Measurements from ENCODE around the gene BMPR1A. TPM values are rescaled to one million over a fixed set of nuclear protein-coding genes. Genes with fewer than 3 reads are reported as not detected.

The BMPR1A gene
- total RNA-seq, 1 experiment from 2014 or later, result 42.6 TPM

DNA sequence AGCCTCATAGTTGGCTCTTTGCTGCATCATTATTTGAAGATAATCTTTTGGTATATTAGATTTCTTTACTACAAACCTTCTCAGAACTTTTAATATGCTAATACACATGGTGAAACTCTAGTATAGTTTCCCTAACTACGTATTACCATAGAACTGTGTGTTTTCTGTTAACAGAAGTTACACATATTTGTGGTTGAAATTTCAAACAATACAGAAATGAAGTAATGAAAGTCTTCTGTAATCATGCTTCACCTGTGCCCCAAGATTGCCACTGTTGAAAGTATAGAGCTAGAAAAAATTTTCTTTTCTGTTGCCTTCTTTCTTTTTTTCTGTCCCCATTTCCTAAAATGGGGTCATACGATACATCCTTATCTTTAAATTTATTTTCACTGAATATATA lies 9.1 kb downstream of the BMPR1A start:
- Histone ChIP-seq H4K20me1 (ENCODE audit: insufficient read depth) (no peaks in the 10 kb centered on the region; the same call in 1 of the 2 replicates), H3K27ac (ENCODE audit: low read depth, low read length) (no peak overlapping the region), H3K9me3 (ENCODE audit: control insufficient read depth in 1 of 2, insufficient read depth in 1 of 2, low read depth in 1 of 2, low read length in 2 of 2) (no peaks in the 10 kb centered on the region), H3K4me1 (ENCODE audit: control insufficient read depth in 1 of 2, insufficient read depth in 2 of 2, low read length in 2 of 2) (peaks cover 2 to 6% of the 10 kb centered on the region in 2 experiments; a peak in 2 of 4 replicates), H3K36me3 (ENCODE audit: control insufficient read depth in 1 of 2, insufficient read depth in 2 of 2, low read length in 2 of 2) (no peaks in the 10 kb centered on the region), H3K79me2 (ENCODE audit: insufficient read depth, low read length) (peaks cover 96% of the 10 kb centered on the region), H3K9me2 (ENCODE audit: insufficient read depth) (no peaks in the 10 kb centered on the region), H3K4me2 (ENCODE audit: low read length) (no peak overlapping the region), H3K9ac (ENCODE audit: low read length) (no peak overlapping the region), H2AFZ (ENCODE audit: low read depth, low read length, poor library complexity, severe bottlenecking) (no peak overlapping the region), H3K4me3 (replicated peaks in 1 of 2; ENCODE audit: low read depth in 1 of 2, low read length in 2 of 2) (no peak overlapping the region), H3K27me3 (ENCODE audit: insufficient read depth, low read length) (no peaks in the 10 kb centered on the region)
- ChIA-PET CTCF (no interaction called here), POLR2A (no interaction called here), RAD21 (ENCODE audit: low non-redundant PET in 1 of 2, low total read pairs in 2 of 2, uncharacterized antibody in 2 of 2, unreplicated experiment in 2 of 2) (interaction anchor here in 1 of 2 experiments (0.7 kb wide), 1 partner anchor 202 kb away, joined by 7 read pairs; no protein-coding TSS in a partner anchor)
- BruUV-seq (replicated peaks), result no TSS peak
- intact Hi-C loops (cut with micrococcal nuclease), result no loop called here
- no peak for ATAC-seq
- no peak for DNase-seq (ENCODE audit: low read depth, low spot score)
- TF ChIP-seq RAD21 (IDR thresholded peaks at IDR 0.05; ENCODE audit: low read depth) (no peak), POLR2AphosphoS5 (IDR thresholded peaks at IDR 0.05; ENCODE audit: low read depth, low read length) (no peak), YY1 (IDR thresholded peaks at IDR 0.05; ENCODE audit: extremely low read depth, insufficient replicate concordance, low read depth, low read length) (no peak), SRF (IDR thresholded peaks at IDR 0.05; ENCODE audit: low read depth) (no peak), ELF1 (IDR thresholded peaks at IDR 0.05; ENCODE audit: borderline replicate concordance, low read depth) (no peak)

- Histone ChIP-seq H3K9me3 (ENCODE audit: control insufficient read depth in 1 of 2, insufficient read depth in 1 of 2, low read depth in 1 of 2, low read length in 2 of 2) (no peaks in the 10 kb centered on the region), H3K4me3 (replicated peaks in 1 of 2; ENCODE audit: low read depth in 1 of 2, low read length in 2 of 2) (no peak overlapping the region), H2AFZ (ENCODE audit: low read depth, low read length, poor library complexity, severe bottlenecking) (no peak overlapping the region), H3K27me3 (ENCODE audit: insufficient read depth, low read length) (no peaks in the 10 kb centered on the region), H3K4me2 (ENCODE audit: low read length) (no peak overlapping the region), H3K9me2 (ENCODE audit: insufficient read depth) (no peaks in the 10 kb centered on the region), H3K4me1 (ENCODE audit: control insufficient read depth in 1 of 2, insufficient read depth in 2 of 2, low read length in 2 of 2) (peaks cover 2 to 6% of the 10 kb centered on the region in 2 experiments; a peak in 2 of 4 replicates), H3K79me2 (ENCODE audit: insufficient read depth, low read length) (peaks cover 89% of the 10 kb centered on the region), H3K27ac (ENCODE audit: low read depth, low read length) (no peak overlapping the region), H3K9ac (ENCODE audit: low read length) (no peak overlapping the region), H4K20me1 (ENCODE audit: insufficient read depth) (no peaks in the 10 kb centered on the region), H3K36me3 (ENCODE audit: control insufficient read depth in 1 of 2, insufficient read depth in 2 of 2, low read length in 2 of 2) (no peaks in the 10 kb centered on the region)
- ATAC-seq, result no peak
- intact Hi-C loops (cut with micrococcal nuclease), result no loop called here
- POLR2A ChIA-PET, result no interaction called here
- RAD21 ChIA-PET (ENCODE audit: low non-redundant PET in 1 of 2, low total read pairs in 2 of 2, uncharacterized antibody in 2 of 2, unreplicated experiment in 2 of 2), result no interaction called here
- TF ChIP-seq POLR2A (IDR thresholded peaks at IDR 0.05; ENCODE audit: borderline replicate concordance, extremely low read depth, insufficient read depth, insufficient read length) (no peak), ZNF274 (IDR thresholded peaks at IDR 0.05; ENCODE audit: low read depth, low read length) (no peak), SP1 (IDR thresholded peaks at IDR 0.05; ENCODE audit: low read depth) (no peak), POLR2AphosphoS5 (IDR thresholded peaks at IDR 0.05; ENCODE audit: low read depth, low read length) (no peak), FOSL1 (IDR thresholded peaks at IDR 0.05; ENCODE audit: low read depth) (no peak), EGR1 (IDR thresholded peaks at IDR 0.05; ENCODE audit: low read depth) (no peak), JUND (IDR thresholded peaks at IDR 0.05) (no peak), REST (IDR thresholded peaks at IDR 0.05; ENCODE audit: low read depth) (no peak), ELF1 (IDR thresholded peaks at IDR 0.05; ENCODE audit: borderline replicate concordance, low read depth) (no peak), ZFX (IDR thresholded peaks at IDR 0.05) (no peak)
- TF ChIP-seq, protein P1, sequence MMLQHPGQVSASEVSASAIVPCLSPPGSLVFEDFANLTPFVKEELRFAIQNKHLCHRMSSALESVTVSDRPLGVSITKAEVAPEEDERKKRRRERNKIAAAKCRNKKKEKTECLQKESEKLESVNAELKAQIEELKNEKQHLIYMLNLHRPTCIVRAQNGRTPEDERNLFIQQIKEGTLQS (IDR thresholded peaks at IDR 0.05), result no peak
- TF ChIP-seq, protein P2, sequence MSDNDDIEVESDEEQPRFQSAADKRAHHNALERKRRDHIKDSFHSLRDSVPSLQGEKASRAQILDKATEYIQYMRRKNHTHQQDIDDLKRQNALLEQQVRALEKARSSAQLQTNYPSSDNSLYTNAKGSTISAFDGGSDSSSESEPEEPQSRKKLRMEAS (IDR thresholded peaks at IDR 0.05), result no peak
- BruUV-seq (replicated peaks), result no TSS peak
- CTCF ChIA-PET, result no interaction called here
- DNase-seq (ENCODE audit: low read depth, low spot score), result no peak
Observed at GRCh38 chr10:86768412-86769062, 12.1 kb downstream of the BMPR1A start.
